B cell (primary cell): ENCODE data around the gene ELK3. TPM values are rescaled to one million over a fixed set of nuclear protein-coding genes. Genes with fewer than 3 reads are reported as not detected.

Experiments used
- ATAC-seq: fragments of 200-7000 bp; cut with Tn5 transposase; one replicate; pipeline ENCODE4 v1.10.0; 2021; ENCODE audit warnings: low read depth, mild to moderate bottlenecking, moderate number of reproducible peaks, moderate library complexity
- CTCF ChIA-PET: fragments of 350-600 bp; sonication (Branson Sonifier 250); formaldehyde crosslinking; loops from one replicate; lab custom pipeline; 2021; ENCODE audit warnings: antibody characterized with exemption, inconsistent platforms; lab: Charles Lee
- POLR2A ChIA-PET: fragments of 350-600 bp; sonication (Branson Sonifier 250); formaldehyde crosslinking; loops from one replicate; lab custom pipeline; 2021; ENCODE audit warnings: antibody characterized with exemption; lab: Charles Lee
- DNase-seq: peaks from one replicate; pipeline ENCODE4 v3.0.0; 2013
- H2AFZ ChIP-seq: 2 replicates; pipeline ENCODE4 v1.6.1; 2012; ENCODE audit warnings: mild to moderate bottlenecking, low read depth, low read length; ENCODE audit not compliant: insufficient read depth, poor library complexity, severe bottlenecking
- H3K27ac ChIP-seq, 2 donors: 1 replicate in 1 of 2; 2 replicates in 1 of 2; pipeline ENCODE4 v1.5.1; 2012 to 2013; ENCODE audit warnings: low read length in 2 of 2, mild to moderate bottlenecking in 2 of 2, moderate library complexity in 1 of 2
- H3K27me3 ChIP-seq, 4 experiments: fragments of 200-600 bp in 1 of 4; sonication (generic) in 1 of 4; replicated peaks in 1 of 4; 1 replicate in 2 of 4; 2 replicates in 2 of 4; pipeline versions ENCODE4 v1.6.1 to v1.7.0; 2013 to 2016; ENCODE audit warnings: low read length in 3 of 4, mild to moderate bottlenecking in 2 of 4, mixed read lengths in 1 of 4, moderate library complexity in 1 of 4; ENCODE audit not compliant: insufficient read depth in 4 of 4, control insufficient read depth in 3 of 4; ENCODE audit errors: control extremely low read depth in 1 of 4
- H3K36me3 ChIP-seq, 2 experiments: replicated peaks in 1 of 2; 1 replicate in 1 of 2; 2 replicates in 1 of 2; pipeline versions ENCODE4 v1.6.1 to v1.7.1; 2013; ENCODE audit warnings: low read length in 1 of 2; ENCODE audit not compliant: insufficient read depth in 2 of 2, control insufficient read depth in 1 of 2; ENCODE audit errors: control extremely low read depth in 1 of 2, extremely low read depth in 1 of 2
- H3K4me1 ChIP-seq, 2 donors: fragments of 200-600 bp in 1 of 2; sonication (generic) in 1 of 2; 1 replicate in 1 of 2; 2 replicates in 1 of 2; pipeline versions ENCODE4 v1.5.1 to v1.6.1; 2013 to 2017; ENCODE audit warnings: low read length in 2 of 2; ENCODE audit not compliant: control insufficient read depth in 2 of 2, insufficient read depth in 2 of 2
- H3K4me2 ChIP-seq: replicated peaks from 2 replicates; pipeline ENCODE3; 2012; ENCODE audit warnings: mild to moderate bottlenecking, low read depth, low read length; ENCODE audit not compliant: poor library complexity, severe bottlenecking
- H3K4me3 ChIP-seq, 5 experiments: fragments of 200-600 bp in 1 of 5; sonication (generic) in 1 of 5; 1 replicate in 3 of 5; 2 replicates in 2 of 5; pipeline versions ENCODE4 v1.5.1 to v1.7.0; 2011 to 2016; ENCODE audit warnings: low read length in 4 of 5, mild to moderate bottlenecking in 4 of 5, low read depth in 2 of 5, control low read depth in 1 of 5, moderate library complexity in 1 of 5; ENCODE audit not compliant: insufficient read depth in 1 of 5; ENCODE audit errors: control extremely low read depth in 1 of 5, extremely low read depth in 1 of 5
- H3K79me2 ChIP-seq: fragments of 200-600 bp; sonication (generic); one replicate; pipeline ENCODE4 v1.6.0; 2016; ENCODE audit warnings: low read length; ENCODE audit not compliant: control insufficient read depth, insufficient read depth
- H3K9ac ChIP-seq: fragments of 200-600 bp; sonication (generic); 2 replicates; pipeline ENCODE4 v1.6.1; 2017; ENCODE audit warnings: mild to moderate bottlenecking, low read length, moderate library complexity
- H3K9me3 ChIP-seq, 3 donors: one replicate each; pipeline versions ENCODE4 v1.6.1 to v1.7.1; 2013; ENCODE audit warnings: low read length in 2 of 3; ENCODE audit not compliant: control insufficient read depth in 2 of 3, insufficient read depth in 1 of 3; ENCODE audit errors: control extremely low read depth in 1 of 3
- H4K20me1 ChIP-seq: 2 replicates; pipeline ENCODE4 v1.6.0; 2012; ENCODE audit warnings: mild to moderate bottlenecking, low read length; ENCODE audit not compliant: insufficient read depth, control insufficient read depth, poor library complexity, severe bottlenecking
- H3K27ac Mint-ChIP-seq: one replicate; pipeline ENCODE4 v1.8.0; 2021; ENCODE audit warnings: mixed read lengths
- H3K27me3 Mint-ChIP-seq: one replicate; pipeline ENCODE4 v1.8.0; 2021; ENCODE audit warnings: mixed read lengths
- H3K4me1 Mint-ChIP-seq: one replicate; pipeline ENCODE4 v1.8.0; 2021; ENCODE audit warnings: mixed read lengths
- H3K4me3 Mint-ChIP-seq: one replicate; pipeline ENCODE4 v1.8.0; 2021; ENCODE audit warnings: mixed read lengths
- H3K9me3 Mint-ChIP-seq: one replicate; pipeline ENCODE4 v1.8.0; 2022; ENCODE audit warnings: mixed read lengths; ENCODE audit not compliant: insufficient read depth
- CTCF ChIP-seq: fragments of 200-600 bp; IDR thresholded peaks from one replicate; pipeline ENCODE4 v1.8.0; 2022; ENCODE audit warnings: antibody characterized with exemption, mild to moderate bottlenecking
- EZH2 ChIP-seq: IDR thresholded peaks from 2 replicates; pipeline ENCODE4 v1.6.1; 2012; ENCODE audit warnings: borderline replicate concordance, low read depth, mild to moderate bottlenecking, moderate library complexity, low read length; ENCODE audit not compliant: insufficient read depth, poor library complexity, severe bottlenecking
- intact Hi-C: fragments of 100-400 bp; cut with micrococcal nuclease; formaldehyde crosslinking; loops from one replicate; pipeline ENCODE4 v1.10.0; 2022
- polyA plus RNA-seq: library from polyadenylated mRNA; depleted of rRNA; stranded (reverse); fragments of >200 nt; gene quantifications from 2 replicates; pipeline ENCODE4 v1.2.3, GENCODE V29; 2012
- total RNA-seq, 2 donors: library from RNA; stranded (reverse); fragments of 120-200 nt in 1 of 2; gene quantifications; 1 replicate in 1 of 2; 2 replicates in 1 of 2; pipeline versions ENCODE4 v1.2.3 to v1.2.4, GENCODE V29; 2013 to 2022

The ELK3 gene
- total and polyA plus RNA-seq, 2 donors (not counting 1 experiment from before 2014, with no cell fraction given), result 10.5 to 87.1 TPM

GRCh38 chr12:96274331-96274730 is 80.2 kb downstream of the ELK3 start:
- H3K27ac Mint-ChIP-seq, result no peak overlapping the region
- Histone ChIP-seq H3K9ac (no peak overlapping the region), H3K4me2 (no peak overlapping the region), H3K4me1 (no peaks in the 10 kb centered on the region), H3K4me3 (no peak overlapping the region), H2AFZ (no peak overlapping the region), H3K9me3 (peaks cover 0 to 1% (median 0%) of the 10 kb centered on the region in 3 donors), H4K20me1 (peaks cover 3% of the 10 kb centered on the region), H3K36me3 (peaks cover 14 to 44% of the 10 kb centered on the region in 2 experiments), H3K27me3 (no peaks in the 10 kb centered on the region), H3K27ac (peak overlapping the region in 1 of 2 donors; percentile 35), H3K79me2 (peaks cover 5% of the 10 kb centered on the region)
- CTCF ChIA-PET, result no interaction called here
- ATAC-seq (no peak), DNase-seq (no peak)
- TF ChIP-seq CTCF (no peak), EZH2 (no peak)
- peaks cover 13% of the 10 kb centered on the region for H3K4me1 Mint-ChIP-seq
- intact Hi-C loops, result loop anchor here (10.0 kb wide), 1 partner anchor 240 kb away; no protein-coding TSS in a partner anchor
- no peak overlapping the region for H3K4me3 Mint-ChIP-seq
- no peaks in the 10 kb centered on the region for H3K27me3 Mint-ChIP-seq
- H3K9me3 Mint-ChIP-seq, result no peaks in the 10 kb centered on the region
- POLR2A ChIA-PET, result no interaction called here

- no peaks in the 10 kb centered on the region for H3K27me3 Mint-ChIP-seq
- Histone ChIP-seq H2AFZ (no peak overlapping the region), H3K27ac (no peak overlapping the region), H3K36me3 (peaks cover 19 to 83% of the 10 kb centered on the region in 2 experiments), H3K79me2 (no peaks in the 10 kb centered on the region), H4K20me1 (no peaks in the 10 kb centered on the region), H3K9ac (no peak overlapping the region), H3K9me3 (no peaks in the 10 kb centered on the region), H3K27me3 (no peaks in the 10 kb centered on the region), H3K4me1 (no peaks in the 10 kb centered on the region), H3K4me3 (no peak overlapping the region), H3K4me2 (no peak overlapping the region)
- no peak for DNase-seq
- no peaks in the 10 kb centered on the region for H3K4me1 Mint-ChIP-seq
- ChIA-PET CTCF (interaction anchor here (0.8 kb wide), 1 partner anchor 118 kb away, joined by 3 read pairs; no protein-coding TSS in a partner anchor), POLR2A (no interaction called here)
- H3K9me3 Mint-ChIP-seq, result no peaks in the 10 kb centered on the region
- H3K27ac Mint-ChIP-seq, result no peak overlapping the region
- intact Hi-C loops, result no loop called here
- no peak for ATAC-seq
- no peak overlapping the region for H3K4me3 Mint-ChIP-seq
- TF ChIP-seq CTCF (no peak), EZH2 (no peak)
Measured at GRCh38 chr12:96285158-96285557, 91.0 kb downstream of the ELK3 start.
